GM12872 (cell line): Measurements from ENCODE around the gene ATP7A.

Experiments used
- TF ChIP-seq, protein P1 (sequence below): IDR thresholded peaks from 3 replicates; pipeline ENCODE4 v1.5.1; 2011; ENCODE audit warnings: low read depth, mild to moderate bottlenecking, low read length, moderate library complexity; ENCODE audit not compliant: insufficient read depth

ATP7A gene

GRCh38 chrX:77969538-77969937 lies 59.0 kb downstream of the ATP7A start, which contains the start of gene PGAM4:
PGAM4 (minus strand) TSS chrX:77969638; CDS start chrX:77969638, 0 bp downstream.
- TF ChIP-seq, protein P1, sequence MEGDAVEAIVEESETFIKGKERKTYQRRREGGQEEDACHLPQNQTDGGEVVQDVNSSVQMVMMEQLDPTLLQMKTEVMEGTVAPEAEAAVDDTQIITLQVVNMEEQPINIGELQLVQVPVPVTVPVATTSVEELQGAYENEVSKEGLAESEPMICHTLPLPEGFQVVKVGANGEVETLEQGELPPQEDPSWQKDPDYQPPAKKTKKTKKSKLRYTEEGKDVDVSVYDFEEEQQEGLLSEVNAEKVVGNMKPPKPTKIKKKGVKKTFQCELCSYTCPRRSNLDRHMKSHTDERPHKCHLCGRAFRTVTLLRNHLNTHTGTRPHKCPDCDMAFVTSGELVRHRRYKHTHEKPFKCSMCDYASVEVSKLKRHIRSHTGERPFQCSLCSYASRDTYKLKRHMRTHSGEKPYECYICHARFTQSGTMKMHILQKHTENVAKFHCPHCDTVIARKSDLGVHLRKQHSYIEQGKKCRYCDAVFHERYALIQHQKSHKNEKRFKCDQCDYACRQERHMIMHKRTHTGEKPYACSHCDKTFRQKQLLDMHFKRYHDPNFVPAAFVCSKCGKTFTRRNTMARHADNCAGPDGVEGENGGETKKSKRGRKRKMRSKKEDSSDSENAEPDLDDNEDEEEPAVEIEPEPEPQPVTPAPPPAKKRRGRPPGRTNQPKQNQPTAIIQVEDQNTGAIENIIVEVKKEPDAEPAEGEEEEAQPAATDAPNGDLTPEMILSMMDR: no peak

DNA sequence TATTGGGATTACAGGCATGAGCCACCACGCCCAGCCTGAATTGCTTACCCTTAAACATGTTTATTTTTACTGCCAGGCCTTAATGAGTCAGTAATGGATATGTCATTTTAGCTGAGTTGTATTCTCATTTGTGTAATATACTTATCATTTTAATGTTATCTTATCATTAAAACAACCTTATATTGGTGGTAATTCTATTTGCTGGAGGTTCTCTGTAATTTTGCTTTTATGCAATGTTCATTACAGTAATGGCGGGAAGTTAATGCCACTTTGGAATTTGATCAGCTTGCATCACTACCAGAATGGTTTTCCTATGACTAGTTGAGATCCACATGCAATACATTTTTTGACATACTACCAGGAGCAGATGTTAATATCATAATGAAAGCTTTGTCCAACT lies 65.3 kb downstream of the ATP7A start:
- TF ChIP-seq, protein P1: no peak

DNA sequence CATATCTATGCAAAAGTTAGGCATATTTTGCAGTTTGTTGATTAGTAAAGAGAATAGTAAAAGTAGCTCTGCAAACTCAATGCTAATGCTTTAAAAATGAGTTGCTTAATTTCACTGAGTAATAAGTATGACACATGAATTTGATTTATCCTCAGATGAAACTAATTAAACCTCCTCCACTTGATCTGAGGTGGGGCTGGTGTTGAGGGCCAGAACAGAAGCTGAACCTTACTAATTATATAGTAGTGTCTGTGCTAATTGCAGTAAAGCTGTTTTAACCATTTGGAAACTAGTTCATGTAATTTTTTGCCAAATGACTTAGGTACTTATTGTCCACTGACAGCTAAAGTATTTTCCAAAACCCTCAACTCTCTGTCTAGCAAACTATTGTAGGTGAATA lies 66.6 kb downstream of the ATP7A start:
- TF ChIP-seq, protein P1: no peak

DNA sequence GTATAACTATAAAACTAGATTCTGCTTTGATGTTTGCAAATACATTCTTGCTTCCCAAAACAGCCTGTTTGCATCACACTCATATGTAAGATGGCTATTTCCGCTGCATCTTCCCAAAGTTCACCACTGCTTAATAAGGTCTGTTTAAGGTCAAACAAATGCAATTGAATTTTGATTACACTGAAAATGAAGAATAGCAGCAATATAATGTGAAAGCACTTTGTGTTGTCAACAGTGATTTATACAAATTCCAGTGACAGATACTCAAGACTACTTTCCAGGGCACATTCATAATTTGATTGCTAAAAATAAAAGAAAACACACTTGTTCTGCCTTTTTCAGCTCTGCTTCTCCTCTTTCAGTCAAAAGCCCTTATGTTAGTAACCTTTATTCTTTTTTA lies 67.0 kb downstream of the ATP7A start:
- TF ChIP-seq, protein P1: no peak

GRCh38 chrX:77979870-77980269 lies 69.4 kb downstream of the ATP7A start:
- TF ChIP-seq, protein P1: no peak

GRCh38 chrX:78011846-78012245 lies 101.4 kb downstream of the ATP7A start:
- TF ChIP-seq, protein P1: no peak

- TF ChIP-seq, protein P1: no peak
Observed at GRCh38 chrX:78019586-78020483, 109.3 kb downstream of the ATP7A start.
